ENCODE measurements around the gene MOB3A. TPM values are rescaled to one million over a fixed set of nuclear protein-coding genes. Genes with fewer than 3 reads are reported as not detected.

MOB3A gene
- total and polyA plus RNA-seq, 4 donors: 3.4 to 8.7 (median 6.5) TPM

DNA sequence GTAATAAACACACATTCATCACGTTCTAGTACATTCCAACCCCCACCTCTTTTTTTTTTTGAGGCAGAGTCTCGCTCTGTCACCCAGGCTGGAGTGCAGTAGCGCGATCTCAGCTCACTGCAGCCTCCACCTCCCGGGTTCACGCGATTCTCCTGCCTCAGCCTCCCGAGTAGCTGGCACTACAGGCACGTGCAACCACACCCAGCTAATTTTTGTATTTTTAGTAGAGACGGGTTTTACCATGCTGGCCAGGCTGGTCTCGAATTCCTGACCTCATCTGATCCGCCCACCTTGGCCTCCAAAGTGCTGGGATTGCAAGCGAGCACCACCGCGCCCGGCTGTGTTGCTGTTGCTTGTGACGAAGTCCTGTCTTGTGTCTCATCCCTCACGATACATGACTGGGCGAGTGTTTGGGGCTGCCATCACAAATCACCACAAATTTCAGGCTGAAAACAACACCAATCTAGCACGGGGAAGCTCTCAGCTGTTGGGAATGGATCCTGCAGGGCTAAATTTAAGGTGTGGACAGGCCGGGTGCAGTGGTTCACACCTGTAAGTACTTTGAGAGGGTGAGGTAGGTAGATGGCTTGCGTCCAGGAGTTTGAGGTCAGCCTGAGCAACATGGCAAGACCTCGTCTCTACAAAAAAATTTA, 15.7 kb downstream of the MOB3A start (continued):
- TF ChIP-seq GABPA (IDR thresholded peaks at IDR 0.05 in 1 of 2, conservative IDR thresholded peaks at IDR 0.05 in 1 of 2) (no peak), JUND (IDR thresholded peaks at IDR 0.05) (no peak)
- TF ChIP-seq, protein P1, sequence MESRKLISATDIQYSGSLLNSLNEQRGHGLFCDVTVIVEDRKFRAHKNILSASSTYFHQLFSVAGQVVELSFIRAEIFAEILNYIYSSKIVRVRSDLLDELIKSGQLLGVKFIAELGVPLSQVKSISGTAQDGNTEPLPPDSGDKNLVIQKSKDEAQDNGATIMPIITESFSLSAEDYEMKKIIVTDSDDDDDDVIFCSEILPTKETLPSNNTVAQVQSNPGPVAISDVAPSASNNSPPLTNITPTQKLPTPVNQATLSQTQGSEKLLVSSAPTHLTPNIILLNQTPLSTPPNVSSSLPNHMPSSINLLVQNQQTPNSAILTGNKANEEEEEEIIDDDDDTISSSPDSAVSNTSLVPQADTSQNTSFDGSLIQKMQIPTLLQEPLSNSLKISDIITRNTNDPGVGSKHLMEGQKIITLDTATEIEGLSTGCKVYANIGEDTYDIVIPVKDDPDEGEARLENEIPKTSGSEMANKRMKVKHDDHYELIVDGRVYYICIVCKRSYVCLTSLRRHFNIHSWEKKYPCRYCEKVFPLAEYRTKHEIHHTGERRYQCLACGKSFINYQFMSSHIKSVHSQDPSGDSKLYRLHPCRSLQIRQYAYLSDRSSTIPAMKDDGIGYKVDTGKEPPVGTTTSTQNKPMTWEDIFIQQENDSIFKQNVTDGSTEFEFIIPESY (IDR thresholded peaks at IDR 0.05): no peak

DNA sequence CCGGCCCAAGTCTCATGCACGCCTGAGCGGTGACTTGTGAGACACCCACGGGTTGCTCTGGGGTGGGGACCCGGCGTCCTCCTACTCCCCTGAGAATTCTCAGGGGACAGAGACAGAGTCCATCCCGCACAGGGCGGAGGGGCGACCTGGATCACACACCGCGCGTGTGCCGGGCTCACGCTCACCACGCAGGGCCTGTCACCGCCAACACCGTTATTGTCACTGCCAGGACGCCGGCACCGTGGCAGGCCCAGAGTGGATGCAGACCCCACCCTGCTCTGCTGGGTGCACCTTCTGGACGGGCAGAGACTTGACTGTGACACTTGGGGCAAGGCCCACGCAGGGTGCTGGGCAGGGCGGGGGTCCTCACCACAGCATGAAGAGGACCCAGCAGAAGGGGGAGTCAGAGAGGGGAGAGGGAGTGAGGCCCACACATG, 16.2 kb downstream of the MOB3A start:
- WGBS: 93% methylated on average over 23 of the region's 23 CpGs
- no peak overlapping the region for H3K27ac ChIP-seq (ENCODE audit: low read depth in 1 of 2, low read length in 2 of 2)
- no peak for DNase-seq (ENCODE audit: low spot score)

More for the DNA sequence above, 16.2 kb downstream of the MOB3A start:
- no peaks in the 10 kb centered on the region for H3K4me1 ChIP-seq (ENCODE audit: control insufficient read depth in 4 of 4, insufficient read depth in 4 of 4, low read length in 3 of 4)
- H3K9me3 ChIP-seq (ENCODE audit: control insufficient read depth in 4 of 4, low read length in 3 of 4): no peaks in the 10 kb centered on the region
- no peak overlapping the region for H3K9ac ChIP-seq (ENCODE audit: low read depth in 1 of 2, low read length in 2 of 2)
- no peaks in the 10 kb centered on the region for H3K27me3 ChIP-seq (ENCODE audit: control insufficient read depth in 4 of 4, insufficient read depth in 4 of 4, low read length in 3 of 4)
- TF ChIP-seq JUND (IDR thresholded peaks at IDR 0.05) (no peak), RXRA (IDR thresholded peaks at IDR 0.05) (no peak), SP1 (IDR thresholded peaks at IDR 0.05) (no peak), FOXA1 (IDR thresholded peaks at IDR 0.05) (no peak), ATF3 (IDR thresholded peaks at IDR 0.05) (no peak), NR2F2 (IDR thresholded peaks at IDR 0.05) (no peak), TAF1 (conservative IDR thresholded peaks at IDR 0.05) (no peak), RAD21 (IDR thresholded peaks at IDR 0.05) (no peak), GABPA (IDR thresholded peaks at IDR 0.05 in 1 of 2, conservative IDR thresholded peaks at IDR 0.05 in 1 of 2) (no peak), EGR1 (IDR thresholded peaks at IDR 0.05; ENCODE audit: low read depth in 2 of 2) (no peak), YY1 (IDR thresholded peaks at IDR 0.05) (no peak), HNF4A (conservative IDR thresholded peaks at IDR 0.05) (no peak)
- TF ChIP-seq, protein P2, sequence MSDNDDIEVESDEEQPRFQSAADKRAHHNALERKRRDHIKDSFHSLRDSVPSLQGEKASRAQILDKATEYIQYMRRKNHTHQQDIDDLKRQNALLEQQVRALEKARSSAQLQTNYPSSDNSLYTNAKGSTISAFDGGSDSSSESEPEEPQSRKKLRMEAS (IDR thresholded peaks at IDR 0.05): no peak
- TF ChIP-seq, protein P1 (IDR thresholded peaks at IDR 0.05): no peak
- TF ChIP-seq, protein P3, sequence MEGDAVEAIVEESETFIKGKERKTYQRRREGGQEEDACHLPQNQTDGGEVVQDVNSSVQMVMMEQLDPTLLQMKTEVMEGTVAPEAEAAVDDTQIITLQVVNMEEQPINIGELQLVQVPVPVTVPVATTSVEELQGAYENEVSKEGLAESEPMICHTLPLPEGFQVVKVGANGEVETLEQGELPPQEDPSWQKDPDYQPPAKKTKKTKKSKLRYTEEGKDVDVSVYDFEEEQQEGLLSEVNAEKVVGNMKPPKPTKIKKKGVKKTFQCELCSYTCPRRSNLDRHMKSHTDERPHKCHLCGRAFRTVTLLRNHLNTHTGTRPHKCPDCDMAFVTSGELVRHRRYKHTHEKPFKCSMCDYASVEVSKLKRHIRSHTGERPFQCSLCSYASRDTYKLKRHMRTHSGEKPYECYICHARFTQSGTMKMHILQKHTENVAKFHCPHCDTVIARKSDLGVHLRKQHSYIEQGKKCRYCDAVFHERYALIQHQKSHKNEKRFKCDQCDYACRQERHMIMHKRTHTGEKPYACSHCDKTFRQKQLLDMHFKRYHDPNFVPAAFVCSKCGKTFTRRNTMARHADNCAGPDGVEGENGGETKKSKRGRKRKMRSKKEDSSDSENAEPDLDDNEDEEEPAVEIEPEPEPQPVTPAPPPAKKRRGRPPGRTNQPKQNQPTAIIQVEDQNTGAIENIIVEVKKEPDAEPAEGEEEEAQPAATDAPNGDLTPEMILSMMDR (IDR thresholded peaks at IDR 0.05; ENCODE audit: low read depth, low read length, missing input control): no peak
- H3K4me3 ChIP-seq (ENCODE audit: low read depth in 1 of 3, low read length in 3 of 3): no peak overlapping the region
- peaks cover 10 to 41% (median 19%) of the 10 kb centered on the region in 4 donors for H3K36me3 ChIP-seq (ENCODE audit: control insufficient read depth in 4 of 4, insufficient read depth in 3 of 4, low read depth in 1 of 4, low read length in 3 of 4)
